Femur (tissue), 1 donor: Measurements from ENCODE around the gene PI4K2B.
"Not testable (repeated sequence)": the region's sequence is repeated elsewhere in the genome, so short reads cannot be mapped to it uniquely, and the experiment has no call there.

Experiments
- DNase-seq: peaks from one replicate; pipeline ENCODE4 v3.0.0-alpha.2; 2017

Gene PI4K2B

DNA sequence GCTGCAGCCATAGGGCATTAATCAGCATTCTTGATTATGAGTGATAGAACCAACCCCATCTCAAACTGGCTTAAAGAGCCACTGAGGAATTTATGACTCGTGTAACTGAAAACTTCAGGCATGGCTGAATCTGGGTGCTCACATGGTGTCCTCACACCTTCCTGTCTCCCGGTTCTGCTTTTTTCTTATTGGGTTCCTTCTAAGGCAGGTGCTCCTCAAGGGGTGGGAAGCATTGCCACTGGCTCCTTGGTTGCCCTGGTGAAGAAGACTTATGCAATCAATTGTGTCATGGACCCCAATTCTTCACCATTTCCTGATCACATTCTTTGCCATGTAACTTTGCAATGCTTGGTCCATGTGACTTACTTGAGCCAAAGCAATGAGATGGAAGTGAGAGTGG lies 74.5 kb downstream of the PI4K2B start:
- DNase-seq: no peak

GRCh38 chr4:25308761-25309160 lies 74.9 kb downstream of the PI4K2B start:
- DNase-seq: no peak

GRCh38 chr4:25310066-25310802 lies 76.4 kb downstream of the PI4K2B start:
- no peak for DNase-seq

GRCh38 chr4:25310803-25311166 lies 77.0 kb downstream of the PI4K2B start:
- DNase-seq: no peak

DNA sequence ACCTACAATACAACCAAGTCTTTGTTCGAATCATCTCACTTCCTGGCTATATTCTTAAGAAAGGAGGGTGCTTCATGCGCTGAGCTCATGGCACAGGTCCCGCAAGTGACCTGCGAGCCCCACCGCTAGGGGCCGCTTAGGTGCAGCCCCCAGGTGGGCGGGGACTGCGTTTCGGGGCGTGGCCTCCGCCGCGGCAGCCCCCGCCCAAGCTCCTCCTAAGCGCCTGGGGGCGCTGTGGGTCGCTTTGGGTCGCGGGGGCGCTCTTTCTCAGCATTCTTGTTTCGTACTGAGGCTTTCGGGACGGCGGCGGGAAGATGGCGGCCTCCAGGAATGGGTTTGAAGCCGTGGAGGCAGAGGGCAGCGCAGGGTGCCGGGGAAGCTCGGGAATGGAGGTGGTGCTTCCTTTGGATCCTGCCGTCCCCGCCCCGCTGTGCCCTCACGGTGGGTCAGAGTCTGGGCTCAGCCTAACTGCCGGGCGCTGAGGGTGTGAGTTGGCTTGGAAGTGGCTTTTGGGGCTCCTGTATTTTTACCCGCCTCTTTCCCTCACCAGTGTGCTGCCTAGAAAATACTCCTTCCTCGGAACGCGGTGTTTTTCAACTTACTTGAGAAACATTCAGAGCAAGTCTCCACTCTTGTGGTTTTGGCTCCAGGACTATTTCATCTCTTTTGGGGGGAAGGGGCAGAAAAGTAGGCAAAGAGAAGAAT lies 78.8 kb downstream of the PI4K2B start, which contains the start of gene ZCCHC4:
ZCCHC4 (plus strand) TSS at position 279 of the 705 bp plus-strand sequence; CDS start at position 315, 36 bp downstream.
- DNase-seq: peak; percentile 93

- no peak for DNase-seq
Observed at GRCh38 chr4:25313201-25313895, 79.5 kb downstream of the PI4K2B start.

GRCh38 chr4:25320336-25320735 lies 86.5 kb downstream of the PI4K2B start:
- DNase-seq: no peak

- DNase-seq: no peak
Observed at GRCh38 chr4:25320773-25321172, 86.9 kb downstream of the PI4K2B start.

- DNase-seq: no peak
Observed at GRCh38 chr4:25321703-25322102, 87.9 kb downstream of the PI4K2B start.

- not testable (repeated sequence) for DNase-seq
Observed at GRCh38 chr4:25328463-25328862, 94.6 kb downstream of the PI4K2B start.
